Mesenteric fat pad (tissue), 1 donor: ENCODE data around the gene L3MBTL3. TPM values are rescaled to one million over a fixed set of nuclear protein-coding genes. Genes with fewer than 3 reads are reported as not detected.

Source experiments
- DNase-seq: peaks from one replicate; pipeline ENCODE4 v3.0.0-alpha.2; 2020; ENCODE audit warnings: low spot score
- total RNA-seq: library from RNA; stranded (reverse); fragmentation: NEBNext Ultra II Directional; extraction: Animal tissue kit (Norgen Biotek cat#: 25700); gene quantifications from one replicate; pipeline ENCODE4 v1.2.1, GENCODE V29; 2021
- donor health status: DM: yes; HTN: yes; CAD: no.

Gene L3MBTL3
- total RNA-seq, 1 donor from 2014 or later = 9.9 TPM

- no peak for DNase-seq
Observed at GRCh38 chr6:130026859-130027258, 8.5 kb downstream of the L3MBTL3 start.

DNA sequence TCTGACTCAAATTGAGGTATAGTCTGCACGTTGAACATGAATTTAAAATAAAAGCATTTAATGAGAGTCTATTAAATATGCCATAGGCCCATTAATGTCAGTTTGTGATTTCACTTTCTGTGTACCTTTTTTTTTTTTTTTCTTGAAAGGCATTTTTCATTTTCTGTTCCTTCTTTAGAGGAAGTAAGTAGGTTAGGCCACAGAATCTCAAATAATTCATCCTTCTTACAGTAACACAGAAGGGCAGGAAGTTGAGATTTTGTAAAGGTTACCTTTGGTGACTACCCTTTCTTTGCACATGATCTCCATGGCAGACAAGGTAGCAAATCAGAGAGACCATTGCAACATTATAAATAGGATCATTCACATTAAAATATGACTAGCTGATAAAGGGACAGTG, 9.6 kb downstream of the L3MBTL3 start:
- no peak for DNase-seq

DNA sequence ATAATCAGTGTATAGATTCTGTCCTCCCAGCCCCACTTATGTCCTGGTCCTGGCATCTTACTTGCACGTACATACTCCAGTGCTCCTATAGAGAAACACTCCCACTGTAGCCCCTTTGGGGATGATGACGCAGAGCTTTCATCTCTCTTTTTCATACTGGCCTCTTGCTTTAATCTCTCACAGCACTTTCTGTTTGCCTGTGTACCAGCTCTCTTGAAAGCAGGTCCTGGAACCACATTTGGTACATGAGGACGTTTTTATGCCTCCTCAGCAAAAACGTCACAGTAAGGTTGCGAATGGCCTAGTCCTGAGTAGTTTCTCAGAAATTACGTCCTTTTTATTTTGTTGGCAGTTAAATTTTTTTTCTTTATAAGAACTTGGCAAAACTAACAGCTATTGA, 10.8 kb downstream of the L3MBTL3 start:
- DNase-seq = no peak

DNA sequence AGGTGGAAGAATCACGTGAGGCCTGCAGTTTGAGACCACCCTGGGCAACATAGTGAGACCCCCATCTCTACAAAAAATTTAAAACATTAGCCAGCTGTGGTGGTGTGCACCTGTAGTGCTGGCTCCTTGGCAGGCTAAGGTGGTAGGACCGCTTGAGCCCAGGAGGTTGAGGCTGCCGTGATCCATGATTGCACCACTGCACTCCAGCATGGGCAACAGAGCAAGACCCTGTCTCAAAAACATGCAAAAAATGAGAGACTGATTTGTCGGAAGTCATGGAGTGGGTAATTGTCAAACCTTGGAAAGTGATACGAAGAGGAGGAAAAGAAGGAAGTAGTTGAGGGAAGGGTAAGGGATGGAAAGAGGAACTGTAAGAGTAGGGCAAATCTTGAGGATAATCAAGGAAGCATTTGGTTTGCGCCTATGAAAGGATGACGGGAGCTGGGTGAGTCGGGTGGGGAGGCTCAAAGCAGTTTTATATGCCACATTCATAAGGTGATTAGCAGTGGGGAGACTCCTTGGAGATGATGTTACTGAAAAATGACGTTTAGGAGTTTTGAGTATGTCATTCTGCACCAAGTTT, 14.5 kb downstream of the L3MBTL3 start:
- no peak for DNase-seq

DNA sequence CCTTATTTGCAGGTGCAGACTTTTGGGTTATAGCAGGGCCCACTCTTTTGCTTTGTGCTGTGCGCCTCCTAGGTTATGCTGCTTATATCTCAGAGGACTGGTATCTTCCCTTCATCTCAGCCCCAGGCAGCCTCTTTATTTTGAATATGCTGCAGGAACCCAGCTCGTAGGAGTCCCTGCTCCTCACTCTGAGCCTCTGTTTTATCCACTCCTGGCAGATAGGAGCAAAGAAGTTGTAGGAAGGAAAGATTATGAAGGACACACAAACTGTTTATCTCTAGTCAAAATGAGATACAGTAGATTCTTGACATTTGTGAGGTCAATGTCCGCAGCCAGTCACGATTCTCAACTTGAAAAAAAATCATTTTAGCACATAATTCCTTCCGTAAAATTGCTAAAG, 15.6 kb downstream of the L3MBTL3 start:
- DNase-seq = no peak

DNA sequence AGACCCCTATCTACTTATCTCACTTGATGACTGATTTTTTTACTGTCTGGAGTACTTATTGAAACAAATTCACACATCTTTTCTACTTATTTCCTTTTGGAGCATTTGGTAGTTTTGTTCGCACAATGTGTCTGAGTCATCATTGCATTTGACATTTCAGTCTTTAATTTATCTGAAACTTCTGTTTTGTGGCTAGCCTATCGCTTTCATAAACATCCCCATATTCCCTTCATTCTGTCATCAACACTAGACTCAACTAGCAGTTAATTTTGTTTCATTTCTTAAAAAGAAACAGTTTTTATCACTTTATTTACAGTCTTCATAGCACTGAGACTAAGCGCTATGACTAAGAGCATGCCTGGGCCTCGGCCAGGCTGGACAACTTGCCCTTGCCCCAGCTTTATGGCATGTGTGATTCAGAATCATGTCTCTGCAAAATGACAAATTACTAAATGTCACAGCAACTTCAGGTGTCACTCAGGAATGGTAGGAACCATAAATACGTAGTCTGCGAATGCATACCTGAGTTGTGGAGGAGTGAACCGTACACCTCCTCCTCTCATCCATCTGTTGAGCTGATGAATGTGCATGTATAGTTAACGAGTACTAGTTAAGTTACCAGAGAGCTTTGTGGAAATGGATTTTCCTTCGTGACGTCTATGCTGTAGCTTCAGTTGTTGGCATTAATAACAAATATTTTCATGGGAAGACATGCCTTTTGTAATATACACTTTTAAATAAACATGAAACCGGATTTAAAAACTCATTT, 16.2 kb downstream of the L3MBTL3 start:
- DNase-seq = no peak

DNA sequence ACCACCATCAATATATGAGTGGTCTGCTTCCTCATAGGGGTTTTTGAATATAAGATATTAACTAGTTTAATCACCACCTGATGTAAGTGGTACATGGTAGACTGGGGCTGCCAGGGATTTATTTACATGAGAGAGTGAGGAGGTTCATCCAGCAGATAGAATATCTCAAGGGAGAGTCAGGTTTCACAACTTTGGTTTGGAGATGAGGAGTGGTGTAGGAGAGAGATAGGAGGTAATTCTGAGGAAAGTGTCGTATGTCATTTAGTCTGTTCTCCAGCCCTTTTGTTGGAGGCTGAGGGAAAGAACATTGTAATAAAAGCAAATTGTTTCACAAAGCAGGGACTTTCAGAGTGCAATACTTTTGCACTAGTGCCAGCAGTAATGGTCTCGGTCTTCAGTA, 16.8 kb downstream of the L3MBTL3 start:
- no peak for DNase-seq

DNA sequence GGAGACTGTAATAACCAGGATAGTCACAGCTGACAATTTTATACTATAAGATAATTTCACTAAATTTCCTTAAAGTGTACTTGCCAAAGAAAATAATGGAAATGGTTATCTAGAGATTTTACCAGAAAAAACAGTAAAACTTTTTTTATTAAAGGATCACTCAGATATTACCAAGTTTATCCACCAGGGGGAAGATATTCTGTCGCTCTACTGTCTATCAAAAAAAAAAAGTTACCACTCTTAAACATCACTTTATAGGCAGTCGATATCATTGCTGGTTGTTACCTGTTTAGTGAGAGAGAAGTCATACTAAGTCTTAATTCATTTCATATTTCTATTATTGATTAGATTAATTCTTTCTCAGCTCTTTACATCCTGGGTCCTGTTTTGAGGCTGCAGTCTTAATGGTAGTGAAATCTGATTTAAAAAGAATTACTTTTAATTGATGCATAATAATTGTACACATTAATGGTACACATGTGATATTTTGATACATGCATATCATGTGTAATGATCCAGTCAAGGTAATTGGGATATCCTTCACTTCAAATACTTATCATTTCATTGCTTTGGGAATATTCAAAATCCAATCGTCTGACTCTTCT, 18.9 kb downstream of the L3MBTL3 start:
- DNase-seq = no peak

DNA sequence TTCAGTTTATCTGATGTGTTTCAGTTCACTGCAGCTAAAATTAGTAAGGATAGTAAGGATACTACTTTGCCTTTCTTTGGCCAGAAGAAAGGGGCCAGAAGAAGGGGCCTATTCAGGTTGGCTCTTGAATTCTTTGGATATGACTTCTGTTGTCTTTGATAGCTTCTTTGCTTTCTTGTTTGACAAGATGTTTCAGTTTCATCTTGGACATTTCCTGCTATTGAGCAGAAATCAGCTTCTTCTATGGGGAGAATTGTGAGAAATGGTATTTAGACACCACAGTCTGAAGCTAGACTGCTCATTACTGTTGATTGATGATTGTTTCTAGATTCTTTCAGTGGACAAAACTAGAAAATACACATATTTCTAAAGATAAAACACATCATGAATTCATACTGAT, 23.2 kb downstream of the L3MBTL3 start:
- no peak for DNase-seq

DNA sequence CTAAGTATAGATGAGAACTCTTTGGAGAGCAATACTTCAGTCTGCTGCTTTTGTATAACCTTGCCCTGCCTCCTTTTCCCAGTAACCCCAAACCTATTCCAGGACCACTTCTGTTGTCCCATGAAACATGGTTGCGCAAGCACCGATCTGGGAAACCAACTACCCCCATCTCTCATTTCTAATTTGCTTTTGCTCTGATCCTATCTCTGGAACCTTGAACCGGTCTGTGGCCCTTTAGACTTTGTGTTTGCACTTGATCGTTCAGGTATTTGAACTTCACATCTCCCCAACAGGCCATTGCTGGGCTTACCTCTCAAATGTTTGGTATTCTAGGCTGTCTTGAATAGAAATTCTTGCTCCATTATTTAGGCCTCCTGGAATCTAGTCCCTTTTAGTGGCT, 25.0 kb downstream of the L3MBTL3 start:
- DNase-seq = no peak

- DNase-seq = no peak
Observed at GRCh38 chr6:130045622-130046021, 27.2 kb downstream of the L3MBTL3 start.

DNA sequence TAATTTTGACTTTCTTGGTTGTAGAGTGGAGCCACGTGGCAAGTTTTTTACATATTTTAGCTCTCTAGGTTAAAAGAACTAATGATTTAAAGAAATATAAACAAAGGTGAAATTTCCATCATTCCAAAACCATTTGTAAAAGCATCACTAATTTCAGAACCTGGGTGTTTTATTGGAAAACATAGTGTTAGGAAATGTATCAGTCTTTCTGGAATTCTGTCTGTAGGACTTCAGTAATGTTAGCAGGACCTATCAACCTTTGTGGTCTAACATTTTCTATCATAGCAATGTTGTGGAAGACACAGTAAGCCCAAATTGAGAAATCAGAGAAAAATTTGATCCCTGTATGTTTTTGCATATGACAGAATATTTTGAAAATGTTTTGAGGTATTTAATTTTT, 28.3 kb downstream of the L3MBTL3 start:
- DNase-seq = no peak

DNA sequence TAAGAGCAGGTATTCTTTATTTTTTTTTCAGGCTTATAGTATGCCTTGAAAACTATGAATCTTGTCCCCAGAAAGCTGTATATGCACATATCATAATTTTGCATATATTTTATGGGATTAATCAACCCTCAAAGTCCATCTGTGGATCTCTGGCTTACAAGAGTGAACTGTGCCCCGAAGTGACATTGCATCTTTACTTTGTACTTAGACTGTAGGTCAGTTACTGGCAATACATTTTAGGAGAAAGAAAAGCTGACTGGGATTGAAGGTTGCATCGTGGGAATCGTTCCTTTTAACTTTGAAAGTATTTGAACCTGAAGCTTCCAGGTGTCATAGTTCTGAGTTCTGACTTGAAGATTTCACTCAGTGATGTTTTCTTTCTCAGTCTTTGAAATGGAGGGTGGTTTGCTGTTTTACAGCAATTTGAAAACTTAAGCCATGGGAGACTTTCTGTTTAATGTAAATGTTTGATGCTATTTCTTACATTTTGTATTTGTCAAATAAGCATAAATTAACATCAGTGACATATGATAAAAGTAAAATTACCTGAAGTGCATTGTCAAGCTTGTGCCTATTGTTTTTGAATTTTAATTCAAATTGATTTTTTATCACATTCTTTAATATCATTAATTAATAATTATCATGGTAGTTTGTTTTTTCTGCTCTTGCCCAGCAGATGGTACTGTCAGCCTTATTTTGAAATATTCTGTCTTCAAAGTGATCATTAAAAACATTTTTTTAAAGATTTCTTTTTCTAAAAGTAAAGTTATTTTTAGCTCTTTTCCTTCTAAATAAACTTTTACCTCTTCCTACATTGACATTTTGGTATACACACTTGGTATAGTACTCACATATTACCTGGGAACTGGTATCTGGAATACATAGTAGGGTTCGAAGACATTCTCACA, 29.0 kb downstream of the L3MBTL3 start:
- DNase-seq = no peak

- no peak for DNase-seq
Observed at GRCh38 chr6:130050230-130050629, 31.8 kb downstream of the L3MBTL3 start.

GRCh38 chr6:130054725-130055124, 36.3 kb downstream of the L3MBTL3 start:
- no peak for DNase-seq

DNA sequence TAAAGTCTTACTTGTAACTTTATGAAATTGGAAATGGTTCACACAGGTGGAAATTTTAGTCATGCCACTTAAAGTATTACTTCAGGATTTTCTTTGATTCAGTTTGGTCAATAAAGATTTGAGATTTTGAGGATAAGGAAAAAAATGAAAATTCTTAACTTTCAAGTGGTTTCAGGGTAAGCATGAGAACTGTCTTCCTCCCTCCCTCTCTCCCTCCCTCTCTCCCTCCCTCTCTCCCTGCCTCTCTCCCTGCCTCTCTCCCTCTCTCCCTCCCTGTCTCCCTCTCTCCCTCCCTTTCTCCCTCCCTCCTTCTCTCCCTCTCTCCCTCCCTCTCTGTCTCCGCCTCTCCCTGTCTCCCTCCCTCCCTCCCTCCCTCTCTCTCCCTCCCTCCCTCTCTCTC, 36.9 kb downstream of the L3MBTL3 start:
- no peak for DNase-seq

DNA sequence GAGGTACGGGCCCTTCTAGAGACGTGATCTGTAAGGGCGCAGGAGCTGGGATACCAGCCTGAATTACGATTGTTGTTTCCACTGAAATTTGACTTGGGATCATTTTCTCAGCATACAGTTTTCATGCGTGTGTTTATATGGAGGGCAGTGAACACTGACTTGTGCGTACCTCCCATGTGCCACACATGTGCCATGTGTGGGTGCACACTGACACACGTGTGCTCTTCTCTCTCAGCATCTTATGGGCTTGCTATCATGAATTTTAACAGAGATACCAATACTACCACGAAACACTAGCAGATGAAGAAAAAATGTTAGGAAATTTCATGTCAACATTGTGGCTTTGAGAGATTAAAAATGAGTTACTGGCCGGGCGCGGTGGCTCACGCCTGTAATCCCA, 39.1 kb downstream of the L3MBTL3 start:
- no peak for DNase-seq

DNA sequence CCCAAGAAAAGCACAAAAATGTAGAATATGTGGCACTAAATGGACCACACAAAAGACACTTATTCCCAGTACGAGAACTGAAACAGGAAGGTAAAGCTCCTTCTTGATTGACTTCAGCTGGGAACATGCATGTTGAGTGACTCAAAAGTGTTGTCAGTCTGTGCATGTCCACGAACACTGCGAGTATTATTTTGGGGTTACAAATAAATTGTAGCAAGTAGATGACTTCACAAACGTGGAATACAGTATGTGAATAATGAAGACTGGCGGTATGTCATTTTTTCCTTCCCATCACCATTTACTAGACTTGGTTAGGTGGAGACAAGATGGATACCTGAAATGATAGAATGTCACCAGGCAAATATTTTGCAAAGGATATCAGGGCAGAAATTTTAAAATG, 45.4 kb downstream of the L3MBTL3 start:
- no peak for DNase-seq

- DNase-seq = no peak
Observed at GRCh38 chr6:130065609-130066156, 47.3 kb downstream of the L3MBTL3 start.

DNA sequence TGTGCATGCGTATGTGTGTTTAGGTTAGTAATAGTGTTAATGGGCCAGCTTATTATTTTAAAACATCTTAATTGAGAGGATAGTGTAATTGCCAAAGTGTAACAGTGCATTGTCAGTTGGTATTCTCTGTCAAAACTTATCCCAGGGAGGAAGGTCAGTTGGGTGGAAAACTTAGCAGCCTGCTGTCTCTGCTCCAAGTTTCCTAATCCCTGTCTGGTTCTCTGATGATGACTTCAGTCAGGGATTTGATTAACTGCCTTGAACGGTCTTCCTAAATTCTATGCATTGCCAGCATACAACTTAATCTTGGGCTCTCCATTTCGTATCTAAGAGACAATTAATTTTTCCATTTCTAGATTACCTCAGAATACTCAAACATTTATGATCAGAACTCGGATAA, 51.1 kb downstream of the L3MBTL3 start:
- no peak for DNase-seq

DNA sequence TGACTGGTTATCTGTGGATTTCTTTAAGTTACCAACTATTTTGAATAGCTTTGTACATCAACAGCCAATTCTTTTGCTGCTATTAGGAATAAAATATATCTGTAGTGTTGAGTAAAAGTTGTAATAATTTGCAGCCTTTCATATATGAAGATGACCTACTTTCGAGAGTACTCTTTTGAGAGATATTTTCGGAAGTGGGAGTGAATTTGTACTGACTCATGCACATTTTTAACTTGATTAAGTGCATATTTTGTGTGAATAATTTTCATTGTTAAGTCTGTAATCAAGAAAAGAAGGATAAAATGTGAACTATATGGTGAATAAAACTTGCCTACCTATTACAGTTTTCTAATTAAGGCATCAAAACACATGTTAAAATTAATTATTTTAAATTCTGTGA, 51.9 kb downstream of the L3MBTL3 start:
- DNase-seq = no peak

DNA sequence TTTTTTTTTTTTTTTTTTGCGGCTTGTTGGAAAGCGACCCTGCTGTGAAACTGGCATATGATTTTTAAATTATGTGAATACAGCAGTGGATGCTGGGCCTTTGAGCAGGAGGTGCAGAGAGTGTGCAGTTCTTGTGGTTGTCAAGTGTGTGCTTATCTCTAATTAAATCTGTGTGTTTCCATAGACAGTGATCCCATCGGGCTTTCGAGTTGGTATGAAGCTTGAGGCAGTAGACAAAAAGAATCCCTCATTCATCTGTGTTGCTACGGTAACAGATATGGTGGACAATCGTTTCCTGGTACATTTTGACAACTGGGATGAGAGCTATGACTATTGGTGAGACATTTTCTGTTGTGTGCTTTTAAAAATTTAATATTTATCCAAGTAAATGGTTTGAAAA, 52.4 kb downstream of the L3MBTL3 start:
- no peak for DNase-seq
